Right cardiac atrium (tissue), 5 donors: ENCODE measurements around the gene SPEG. TPM values are rescaled to one million over a fixed set of nuclear protein-coding genes. Genes with fewer than 3 reads are reported as not detected.

ENCODE experiments used
- ATAC-seq, 2 donors: fragments of 200-7000 bp; cut with Tn5 transposase; one replicate each; pipeline versions ENCODE4 v1.8.0 to v1.9.1; 2020; ENCODE audit warnings: moderate library complexity in 2 of 2, mild to moderate bottlenecking in 1 of 2
- DNase-seq, 3 donors: peaks; one replicate each; pipeline ENCODE4 v3.0.0-alpha.2; 2020
- H3K27ac ChIP-seq: one replicate; pipeline ENCODE4 v1.5.1; 2013; ENCODE audit warnings: mild to moderate bottlenecking, low read length, control low read depth, moderate library complexity
- H3K27me3 ChIP-seq: one replicate; pipeline ENCODE4 v1.6.1; 2013; ENCODE audit not compliant: control insufficient read depth, insufficient read depth
- H3K4me1 ChIP-seq: one replicate; pipeline ENCODE4 v1.6.1; 2013; ENCODE audit warnings: low read length; ENCODE audit not compliant: control insufficient read depth, insufficient read depth
- H3K4me3 ChIP-seq: one replicate; pipeline ENCODE4 v1.5.1; 2013; ENCODE audit warnings: low read length, control low read depth
- H3K9me3 ChIP-seq: one replicate; pipeline ENCODE4 v1.6.1; 2013; ENCODE audit warnings: low read length; ENCODE audit not compliant: control insufficient read depth
- WGBS: extraction: QIAGEN DNeasy Blood & Tissue Kit; methylation state at CpG from one replicate; pipeline ENCODE4 v1.1.7; 2013; 5-methylcytosine and 5-hydroxymethylcytosine counted together
- intact Hi-C, 4 donors: fragments of 100-400 bp; cut with DNase I; formaldehyde crosslinking; loops; one replicate each; pipeline versions ENCODE4 v1.11.0 to v1.14.0; 2022 to 2023
- polyA plus RNA-seq: library from polyadenylated mRNA; stranded (reverse); fragments of 200-250 nt; gene quantifications from one replicate; pipeline ENCODE4 v1.2.3, GENCODE V29; 2013
- total RNA-seq, 4 donors: library from RNA; stranded (reverse); fragmentation: NEBNext Ultra II Directional; extraction: Animal tissue kit (Norgen Biotek cat#: 25700); gene quantifications; one replicate each; pipeline ENCODE4 v1.2.1, GENCODE V29; 2021
- donor health status: healthy with polysubstance abuse.
- donor health status: DM: no; HTN: yes; CAD: no.
- donor health status: DM: no; HTN: no; CAD: no.
- donor health status: DM: no; HTN: yes; CAD: no; lungs with severe emphysema.
- donor health status: DM: yes; HTN: yes; CAD: no.

SPEG gene
- total and polyA plus RNA-seq, 5 donors, result 85.5 to 176 (median 157) TPM

- no peaks in the 10 kb centered on the region for H3K9me3 ChIP-seq
- WGBS, result 68% methylated on average over 6 of the region's 6 CpGs
- peaks cover 15% of the 10 kb centered on the region for H3K4me1 ChIP-seq
- no peak for ATAC-seq
- H3K4me3 ChIP-seq, result no peak overlapping the region
- H3K27me3 ChIP-seq, result no peaks in the 10 kb centered on the region
- intact Hi-C loops, result loop anchor here in 1 of 4 donors (10.0 kb wide), 1 partner anchor 51 kb away; no protein-coding TSS in a partner anchor
- peak in 1 of 3 donors; percentile 5 for DNase-seq
- H3K27ac ChIP-seq, result no peak overlapping the region
These were observed 20.9 kb downstream of the SPEG start for GRCh38 chr2:219455581-219455980.

GRCh38 chr2:219457784-219458369 is 23.2 kb downstream of the SPEG start:
- no peaks in the 10 kb centered on the region for H3K27me3 ChIP-seq
- ATAC-seq (no peak), DNase-seq (peak in 2 of 3 donors; percentile 8 to 25)
- H3K9me3 ChIP-seq, result no peaks in the 10 kb centered on the region
- H3K4me1 ChIP-seq, result peaks cover 11% of the 10 kb centered on the region
- H3K4me3 ChIP-seq, result no peak overlapping the region
- H3K27ac ChIP-seq, result peak overlapping the region; percentile 61
- 76% methylated on average over 5 of the region's 5 CpGs for WGBS
- intact Hi-C loops, result loop anchor here in 1 of 4 donors (10.0 kb wide), 1 partner anchor 53 kb away; no protein-coding TSS in a partner anchor

- Histone ChIP-seq H3K4me1 (peaks cover 4% of the 10 kb centered on the region), H3K27me3 (no peaks in the 10 kb centered on the region), H3K27ac (peak overlapping the region; percentile 19), H3K9me3 (no peaks in the 10 kb centered on the region), H3K4me3 (no peak overlapping the region)
- ATAC-seq, result no peak
- WGBS, result 84% methylated on average over 8 of the region's 8 CpGs
- intact Hi-C loops, result loop anchor here in 1 of 4 donors (10.0 kb wide), 1 partner anchor 54 kb away; no protein-coding TSS in a partner anchor
- DNase-seq, result peak in 2 of 3 donors; percentile 6 to 28
These were observed 24.4 kb downstream of the SPEG start for GRCh38 chr2:219458996-219459395.

- WGBS, result 33% methylated on average over 14 of the region's 14 CpGs
- ATAC-seq, result peak; percentile 70 to 74
- Histone ChIP-seq H3K27ac (peak overlapping the region; percentile 96), H3K9me3 (no peaks in the 10 kb centered on the region), H3K27me3 (no peaks in the 10 kb centered on the region), H3K4me3 (no peak overlapping the region), H3K4me1 (peaks cover 2% of the 10 kb centered on the region)
- intact Hi-C loops, result loop anchor here in 1 of 4 donors (10.0 kb wide), 1 partner anchor 55 kb away; no protein-coding TSS in a partner anchor
- DNase-seq, result peak; percentile 67 to 86 (median 83)
These were observed 25.0 kb downstream of the SPEG start for GRCh38 chr2:219459460-219460311.

- DNase-seq (peak; percentile 73 to 94 (median 89)), ATAC-seq (peak; percentile 79 to 83)
- Histone ChIP-seq H3K4me3 (no peak overlapping the region), H3K27me3 (no peaks in the 10 kb centered on the region), H3K4me1 (peaks cover 2% of the 10 kb centered on the region), H3K27ac (peak overlapping the region; percentile 96), H3K9me3 (no peaks in the 10 kb centered on the region)
- intact Hi-C loops, result no loop called here
- WGBS, result 17% methylated on average over 18 of the region's 18 CpGs
These were observed 25.8 kb downstream of the SPEG start for GRCh38 chr2:219460424-219460926.

GRCh38 chr2:219461047-219461514 is 26.4 kb downstream of the SPEG start:
- peak; percentile 56 to 63 for ATAC-seq
- intact Hi-C loops, result no loop called here
- peak overlapping the region; percentile 86 for H3K27ac ChIP-seq
- peaks cover 2% of the 10 kb centered on the region for H3K4me1 ChIP-seq
- peak; percentile 67 to 88 (median 78) for DNase-seq
- H3K4me3 ChIP-seq, result no peak overlapping the region
- no peaks in the 10 kb centered on the region for H3K27me3 ChIP-seq
- 16% methylated on average over 11 of the region's 11 CpGs for WGBS
- H3K9me3 ChIP-seq, result no peaks in the 10 kb centered on the region

GRCh38 chr2:219461669-219462068 is 27.0 kb downstream of the SPEG start:
- peak in 2 of 3 donors; percentile 13 to 68 for DNase-seq
- no peak overlapping the region for H3K4me3 ChIP-seq
- H3K27me3 ChIP-seq, result no peaks in the 10 kb centered on the region
- peak in 1 of 2 donors; percentile 1 for ATAC-seq
- H3K27ac ChIP-seq, result peak overlapping the region; percentile 86
- WGBS, result 69% methylated on average over 14 of the region's 14 CpGs
- peaks cover 2% of the 10 kb centered on the region for H3K4me1 ChIP-seq
- no peaks in the 10 kb centered on the region for H3K9me3 ChIP-seq
- intact Hi-C loops, result no loop called here

- Histone ChIP-seq H3K27me3 (no peaks in the 10 kb centered on the region), H3K4me3 (no peak overlapping the region), H3K9me3 (no peaks in the 10 kb centered on the region), H3K4me1 (peaks cover 2% of the 10 kb centered on the region), H3K27ac (no peak overlapping the region)
- 80% methylated on average over 9 of the region's 9 CpGs for WGBS
- no peak for ATAC-seq
- intact Hi-C loops, result no loop called here
- peak in 1 of 3 donors; percentile 19 for DNase-seq
These were observed 27.7 kb downstream of the SPEG start for GRCh38 chr2:219462349-219462748.

- WGBS, result 86% methylated on average over 21 of the region's 21 CpGs
- no peak for ATAC-seq
- Histone ChIP-seq H3K27ac (no peak overlapping the region), H3K4me3 (no peak overlapping the region), H3K9me3 (no peaks in the 10 kb centered on the region), H3K27me3 (no peaks in the 10 kb centered on the region), H3K4me1 (peaks cover 2% of the 10 kb centered on the region)
- intact Hi-C loops, result no loop called here
- no peak for DNase-seq
These were observed 29.8 kb downstream of the SPEG start for GRCh38 chr2:219464286-219465032.

- 84% methylated on average over 47 of the region's 47 CpGs for WGBS
- Histone ChIP-seq H3K27ac (no peak overlapping the region), H3K27me3 (no peaks in the 10 kb centered on the region), H3K9me3 (no peaks in the 10 kb centered on the region), H3K4me3 (no peak overlapping the region), H3K4me1 (peaks cover under 1% of the 10 kb centered on the region)
- DNase-seq, result peak in 1 of 3 donors; percentile 66
- no peak for ATAC-seq
- intact Hi-C loops, result no loop called here
These were observed 31.3 kb downstream of the SPEG start for GRCh38 chr2:219465659-219466561.
